Calu3 (cell line): ENCODE measurements around the gene PLSCR1. TPM values are rescaled to one million over a fixed set of nuclear protein-coding genes. Genes with fewer than 3 reads are reported as not detected.
A peak's percentile ranks its signal among the peaks of the same experiment; 100 is the strongest.
"Not testable (repeated sequence)": the region's sequence is repeated elsewhere in the genome, so short reads cannot be mapped to it uniquely, and the experiment has no call there.

Source experiments
- BruUV-seq: library from RNA; stranded (reverse); fragments of 400-500 nt; replicated peaks from 2 replicates; lab custom pipeline; 2021; lab: Mats Ljungman, UMichigan
- CTCF ChIA-PET: fragments of 300-600 bp; sonication (Branson Sonifier 250); formaldehyde crosslinking; loops from one replicate; lab custom pipeline; 2022; ENCODE audit warnings: antibody characterized with exemption; lab: Charles Lee
- DNase-seq: peaks from one replicate; pipeline ENCODE4 v3.0.0; 2022
- H3K27ac Mint-ChIP-seq: one replicate; pipeline ENCODE4 v1.8.0; 2022; ENCODE audit warnings: mixed read lengths; ENCODE audit not compliant: unreplicated experiment
- H3K27me3 Mint-ChIP-seq: one replicate; pipeline ENCODE4 v1.8.0; 2022; ENCODE audit warnings: mixed read lengths; ENCODE audit not compliant: unreplicated experiment
- H3K36me3 Mint-ChIP-seq: one replicate; pipeline ENCODE4 v1.8.0; 2022; ENCODE audit warnings: mild to moderate bottlenecking, moderate library complexity, mixed read lengths; ENCODE audit not compliant: insufficient read depth, unreplicated experiment
- H3K4me1 Mint-ChIP-seq: one replicate; pipeline ENCODE4 v1.8.0; 2022; ENCODE audit warnings: mild to moderate bottlenecking, low read depth, mixed read lengths; ENCODE audit not compliant: unreplicated experiment
- H3K4me3 Mint-ChIP-seq: one replicate; pipeline ENCODE4 v1.8.0; 2022; ENCODE audit warnings: mild to moderate bottlenecking, low read depth, moderate library complexity, mixed read lengths; ENCODE audit not compliant: unreplicated experiment
- H3K9me3 Mint-ChIP-seq: one replicate; pipeline ENCODE4 v1.8.0; 2022; ENCODE audit warnings: low read depth, mixed read lengths; ENCODE audit not compliant: unreplicated experiment
- intact Hi-C: fragments of 100-400 bp; cut with micrococcal nuclease; formaldehyde crosslinking; loops from one replicate; pipeline ENCODE4 v1.10.0; 2022; ENCODE audit not compliant: unreplicated experiment
- total RNA-seq: library from RNA; stranded (reverse); gene quantifications from 2 replicates; pipeline ENCODE4 v1.2.3, GENCODE V29; 2022
- TF ChIP-seq, protein P1 (sequence below): fragments of 200-600 bp; IDR thresholded peaks from one replicate; pipeline ENCODE4 v1.8.0; 2022; ENCODE audit warnings: antibody characterized with exemption; ENCODE audit not compliant: unreplicated experiment

Gene PLSCR1
- total RNA-seq, 1 experiment from 2014 or later = 887 TPM

DNA sequence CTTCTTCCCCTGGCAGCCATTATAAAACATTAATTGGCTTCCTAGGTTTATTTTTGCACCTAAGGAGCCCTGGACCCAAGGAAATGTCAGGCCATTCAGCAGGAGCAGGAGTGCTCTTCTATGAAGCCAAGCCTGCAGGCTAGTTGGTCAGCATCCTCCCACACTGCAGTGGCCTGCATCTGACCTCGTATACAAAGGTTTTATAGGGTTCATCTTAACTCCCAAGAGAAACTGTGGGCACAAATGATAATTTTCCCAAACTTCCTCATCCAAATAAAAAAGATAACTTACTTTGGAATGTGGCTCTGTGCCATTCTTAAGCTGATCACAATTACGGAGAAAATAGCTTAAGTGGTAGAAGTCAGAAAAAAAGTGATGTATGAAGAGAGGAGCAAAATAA is 19.4 kb downstream of the PLSCR1 start:
- Mint-ChIP-seq H3K9me3 (no peaks in the 10 kb centered on the region), H3K27ac (peak overlapping the region; percentile 42), H3K27me3 (no peaks in the 10 kb centered on the region), H3K4me3 (no peak overlapping the region), H3K36me3 (peaks cover 91% of the 10 kb centered on the region), H3K4me1 (peaks cover 36% of the 10 kb centered on the region)
- intact Hi-C loops = no loop called here
- CTCF ChIA-PET = interaction anchor here (0.7 kb wide), 1 partner anchor 81 kb away, joined by 3 read pairs; no protein-coding TSS in a partner anchor
- TF ChIP-seq, protein P1, sequence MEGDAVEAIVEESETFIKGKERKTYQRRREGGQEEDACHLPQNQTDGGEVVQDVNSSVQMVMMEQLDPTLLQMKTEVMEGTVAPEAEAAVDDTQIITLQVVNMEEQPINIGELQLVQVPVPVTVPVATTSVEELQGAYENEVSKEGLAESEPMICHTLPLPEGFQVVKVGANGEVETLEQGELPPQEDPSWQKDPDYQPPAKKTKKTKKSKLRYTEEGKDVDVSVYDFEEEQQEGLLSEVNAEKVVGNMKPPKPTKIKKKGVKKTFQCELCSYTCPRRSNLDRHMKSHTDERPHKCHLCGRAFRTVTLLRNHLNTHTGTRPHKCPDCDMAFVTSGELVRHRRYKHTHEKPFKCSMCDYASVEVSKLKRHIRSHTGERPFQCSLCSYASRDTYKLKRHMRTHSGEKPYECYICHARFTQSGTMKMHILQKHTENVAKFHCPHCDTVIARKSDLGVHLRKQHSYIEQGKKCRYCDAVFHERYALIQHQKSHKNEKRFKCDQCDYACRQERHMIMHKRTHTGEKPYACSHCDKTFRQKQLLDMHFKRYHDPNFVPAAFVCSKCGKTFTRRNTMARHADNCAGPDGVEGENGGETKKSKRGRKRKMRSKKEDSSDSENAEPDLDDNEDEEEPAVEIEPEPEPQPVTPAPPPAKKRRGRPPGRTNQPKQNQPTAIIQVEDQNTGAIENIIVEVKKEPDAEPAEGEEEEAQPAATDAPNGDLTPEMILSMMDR = no peak
- BruUV-seq = no TSS peak
- DNase-seq = no peak

DNA sequence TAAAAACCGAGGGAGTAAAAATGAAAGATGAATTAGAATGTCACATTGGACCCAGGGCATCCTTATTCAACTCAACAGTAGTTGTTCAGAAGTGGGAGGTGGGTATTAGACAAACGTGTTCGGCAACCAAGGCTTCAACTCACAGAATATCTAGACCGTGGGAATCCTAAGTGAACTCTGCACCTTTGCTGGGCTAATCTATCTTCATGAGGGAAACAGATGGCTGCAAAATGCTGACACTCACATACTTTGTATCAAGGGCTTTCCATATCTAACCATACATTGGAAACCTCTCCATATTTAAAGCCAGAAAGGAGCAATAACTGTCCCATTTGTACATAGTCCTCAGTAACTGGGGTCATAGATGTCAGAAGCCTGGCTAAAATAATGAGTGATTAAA is 20.9 kb downstream of the PLSCR1 start:
- Mint-ChIP-seq H3K4me3 (no peak overlapping the region), H3K27me3 (no peaks in the 10 kb centered on the region), H3K4me1 (peaks cover 45% of the 10 kb centered on the region), H3K36me3 (peaks cover 93% of the 10 kb centered on the region), H3K27ac (peak overlapping the region; percentile 71), H3K9me3 (no peaks in the 10 kb centered on the region)
- no peak for DNase-seq
- intact Hi-C loops = no loop called here
- BruUV-seq = no TSS peak
- CTCF ChIA-PET = no interaction called here
- TF ChIP-seq, protein P1 = no peak

DNA sequence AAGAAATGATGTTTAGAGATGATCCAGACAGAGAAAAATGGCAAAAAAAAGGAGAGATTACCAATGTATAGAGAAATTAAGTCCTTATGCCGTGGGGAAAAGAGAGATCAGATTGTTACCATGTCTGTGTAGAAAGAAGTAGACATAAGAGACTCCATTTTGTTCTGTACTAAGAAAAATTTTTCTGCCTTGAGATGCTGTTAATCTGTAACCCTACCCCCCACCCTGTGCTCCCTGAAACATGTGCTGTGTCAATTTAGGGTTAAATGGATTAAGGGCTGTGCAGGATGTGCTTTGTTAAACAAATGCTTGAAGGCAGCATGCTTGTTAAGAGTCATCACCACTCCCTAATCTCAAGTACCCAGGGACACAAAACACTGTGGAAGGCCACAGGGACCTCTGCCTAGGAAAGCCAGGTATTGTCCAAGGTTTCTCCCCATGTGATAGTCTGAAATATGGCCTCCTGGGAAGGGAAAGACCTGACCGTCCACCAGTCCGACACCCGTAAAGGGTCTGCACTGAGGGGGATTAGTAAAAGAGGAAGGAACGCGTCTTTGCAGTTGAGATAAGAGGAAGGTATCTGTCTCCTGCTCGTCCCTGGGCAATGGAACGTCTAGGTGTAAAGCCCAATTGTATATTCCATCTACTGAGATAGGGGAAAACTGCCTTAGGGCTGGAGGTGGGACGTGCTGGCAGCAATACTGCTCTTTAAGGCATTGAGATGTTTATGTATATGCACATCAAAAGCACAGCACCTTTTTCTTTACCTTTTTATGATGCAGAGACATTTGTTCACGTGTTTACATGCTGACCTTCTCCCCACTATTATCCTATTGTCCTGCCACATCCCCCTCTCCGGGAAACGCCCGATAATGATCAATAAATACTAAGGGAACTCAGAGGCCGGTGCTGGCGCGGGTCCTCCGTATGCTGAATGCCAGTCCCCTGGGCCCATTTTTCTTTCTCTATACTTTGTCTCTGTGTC is 21.9 kb downstream of the PLSCR1 start:
- peaks cover 54% of the 10 kb centered on the region for H3K4me1 Mint-ChIP-seq
- intact Hi-C loops, BruUV-seq: not testable (repeated sequence)

DNA sequence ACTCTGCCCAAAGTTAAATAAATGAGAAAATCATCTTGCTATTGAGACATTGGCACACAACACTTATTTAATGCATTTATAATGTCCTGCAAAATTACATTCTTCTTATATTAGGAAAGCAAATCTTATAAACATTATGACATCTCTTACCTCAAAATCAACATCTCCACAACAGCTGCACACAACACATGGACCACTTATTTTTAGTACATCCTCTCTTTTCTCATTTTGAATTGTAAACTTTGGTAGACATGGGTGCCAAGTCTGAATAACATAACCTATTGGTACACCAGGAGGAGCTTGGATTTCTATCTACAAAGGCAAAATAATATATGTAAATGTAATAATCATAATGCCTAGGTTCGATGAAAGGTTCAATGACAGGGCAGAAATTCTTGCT is 23.0 kb downstream of the PLSCR1 start:
- Mint-ChIP-seq H3K36me3 (peaks cover 94% of the 10 kb centered on the region), H3K4me1 (peaks cover 64% of the 10 kb centered on the region), H3K27me3 (no peaks in the 10 kb centered on the region), H3K9me3 (no peaks in the 10 kb centered on the region), H3K27ac (peak overlapping the region; percentile 71), H3K4me3 (no peak overlapping the region)
- CTCF ChIA-PET = no interaction called here
- intact Hi-C loops = no loop called here
- no TSS peak for BruUV-seq
- TF ChIP-seq, protein P1 = no peak
- DNase-seq = no peak

More for the DNA sequence above, 21.9 kb downstream of the PLSCR1 start:
- CTCF ChIA-PET, H3K9me3 Mint-ChIP-seq, H3K27me3 Mint-ChIP-seq, H3K4me3 Mint-ChIP-seq, DNase-seq: not testable (repeated sequence)
- H3K27ac Mint-ChIP-seq = peak overlapping the region; percentile 71
- peaks cover 94% of the 10 kb centered on the region for H3K36me3 Mint-ChIP-seq

DNA sequence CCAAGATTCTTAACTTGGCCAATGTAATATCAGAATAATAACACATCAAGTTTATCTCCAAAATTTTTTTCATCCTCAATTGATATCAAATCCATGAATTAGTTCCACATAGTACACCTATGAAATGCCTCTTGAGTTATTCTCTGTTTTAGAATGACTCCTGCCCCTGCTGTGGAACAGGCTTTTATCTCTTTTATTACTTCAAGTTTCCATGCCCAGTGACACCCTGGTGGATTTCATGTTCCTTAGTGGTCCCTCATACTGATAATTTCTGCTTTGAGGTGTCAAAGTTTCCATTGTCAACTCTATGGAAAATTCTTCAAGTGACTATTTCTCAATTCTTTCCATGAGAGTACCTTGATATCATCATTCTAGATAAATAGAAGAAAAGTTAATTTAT is 24.6 kb downstream of the PLSCR1 start:
- Mint-ChIP-seq H3K36me3 (peaks cover 87% of the 10 kb centered on the region), H3K27ac (peak overlapping the region; percentile 59), H3K27me3 (no peaks in the 10 kb centered on the region), H3K4me3 (no peak overlapping the region), H3K9me3 (no peaks in the 10 kb centered on the region), H3K4me1 (peaks cover 73% of the 10 kb centered on the region)
- DNase-seq = no peak
- intact Hi-C loops = loop anchor here (2.0 kb wide), 1 partner anchor 21 kb away; no protein-coding TSS in a partner anchor
- TF ChIP-seq, protein P1 = no peak
- CTCF ChIA-PET = no interaction called here
- no TSS peak for BruUV-seq
